ENCODE measurements around the gene ZNF561.
"Not testable (repeated sequence)": the region's sequence is repeated elsewhere in the genome, so short reads cannot be mapped to it uniquely, and the experiment has no call there.

Gene ZNF561

GRCh38 chr19:9621156-9622037 lies at the start of gene ZNF561:
Gene ZNF561, minus strand, starts transcription at chr19:9621232. Its CDS starts 1,776 bp downstream, at chr19:9619456.
- DNase-seq (ENCODE audit: low read depth) = peak; percentile 98
- H3K4me3 ChIP-seq (ENCODE audit: low read depth, low read length) = peak within 1 kb of the TSS; percentile 70
- TF ChIP-seq POLR2A (IDR thresholded peaks at IDR 0.05; ENCODE audit: extremely low read depth, insufficient read length) = peak; percentile 76
- TF ChIP-seq MYC (IDR thresholded peaks at IDR 0.05; ENCODE audit: low read depth, low read length) = peak; percentile 65
- no peak for TF ChIP-seq CTCF (IDR thresholded peaks at IDR 0.05; ENCODE audit: low read depth, low read length)
- TF ChIP-seq, protein P1, sequence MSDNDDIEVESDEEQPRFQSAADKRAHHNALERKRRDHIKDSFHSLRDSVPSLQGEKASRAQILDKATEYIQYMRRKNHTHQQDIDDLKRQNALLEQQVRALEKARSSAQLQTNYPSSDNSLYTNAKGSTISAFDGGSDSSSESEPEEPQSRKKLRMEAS (IDR thresholded peaks at IDR 0.05; ENCODE audit: low read depth, low read length) = peak; percentile 36

DNA sequence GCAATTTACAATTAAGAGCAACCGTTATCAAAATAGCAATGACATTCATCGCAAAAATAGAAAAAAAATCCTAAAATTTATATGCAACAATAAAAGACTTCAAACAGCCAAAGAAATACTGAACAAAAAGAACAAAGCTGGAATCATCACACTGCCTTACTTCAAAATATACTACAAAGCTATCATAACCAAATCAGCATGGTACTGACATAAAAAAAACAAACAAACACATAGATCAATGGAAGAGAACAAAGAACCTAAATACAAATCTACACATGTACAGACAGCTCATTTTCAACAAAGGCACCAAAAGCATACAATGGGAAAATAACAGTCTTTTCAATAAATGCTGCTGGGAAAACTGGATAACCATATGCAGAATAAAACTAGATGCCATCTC lies 47.5 kb upstream of the ZNF561 start:
- TF ChIP-seq CTCF (IDR thresholded peaks at IDR 0.05; ENCODE audit: low read depth, low read length) = no peak
- no peak for DNase-seq (ENCODE audit: low read depth)
- H3K4me3 ChIP-seq (ENCODE audit: low read depth, low read length) = no peak overlapping the region

GRCh38 chr19:9667898-9668297 lies 46.9 kb upstream of the ZNF561 start:
- H3K4me3 ChIP-seq (ENCODE audit: low read depth, low read length) = no peak overlapping the region
- TF ChIP-seq POLR2A (IDR thresholded peaks at IDR 0.05; ENCODE audit: extremely low read depth, insufficient read length) = no peak
- TF ChIP-seq, protein P1 (IDR thresholded peaks at IDR 0.05; ENCODE audit: low read depth, low read length) = no peak
- no peak for TF ChIP-seq CTCF (IDR thresholded peaks at IDR 0.05; ENCODE audit: low read depth, low read length)
- TF ChIP-seq MYC (IDR thresholded peaks at IDR 0.05; ENCODE audit: low read depth, low read length) = no peak
- DNase-seq (ENCODE audit: low read depth) = no peak

GRCh38 chr19:9658769-9659168 lies 37.7 kb upstream of the ZNF561 start:
- TF ChIP-seq MYC (IDR thresholded peaks at IDR 0.05; ENCODE audit: low read depth, low read length) (no peak), CTCF (IDR thresholded peaks at IDR 0.05; ENCODE audit: low read depth, low read length) (no peak), POLR2A (IDR thresholded peaks at IDR 0.05; ENCODE audit: extremely low read depth, insufficient read length) (no peak)
- TF ChIP-seq, protein P1 (IDR thresholded peaks at IDR 0.05; ENCODE audit: low read depth, low read length) = no peak
- H3K4me3 ChIP-seq (ENCODE audit: low read depth, low read length) = no peak overlapping the region
- no peak for DNase-seq (ENCODE audit: low read depth)

- DNase-seq (ENCODE audit: low read depth); H3K4me3 ChIP-seq (ENCODE audit: low read depth, low read length): not testable (repeated sequence)
These were observed 32.1 kb upstream of the ZNF561 start for GRCh38 chr19:9653066-9653555.

GRCh38 chr19:9651464-9651863 lies 30.4 kb upstream of the ZNF561 start:
- DNase-seq (ENCODE audit: low read depth); H3K4me3 ChIP-seq (ENCODE audit: low read depth, low read length): not testable (repeated sequence)

GRCh38 chr19:9650345-9650744 lies 29.3 kb upstream of the ZNF561 start:
- TF ChIP-seq CTCF (IDR thresholded peaks at IDR 0.05; ENCODE audit: low read depth, low read length) (no peak), POLR2A (IDR thresholded peaks at IDR 0.05; ENCODE audit: extremely low read depth, insufficient read length) (no peak), MYC (IDR thresholded peaks at IDR 0.05; ENCODE audit: low read depth, low read length) (no peak)
- TF ChIP-seq, protein P1 (IDR thresholded peaks at IDR 0.05; ENCODE audit: low read depth, low read length) = no peak
- no peak overlapping the region for H3K4me3 ChIP-seq (ENCODE audit: low read depth, low read length)
- DNase-seq (ENCODE audit: low read depth) = no peak

All from NB4 (cell line).